ENCODE results near the gene TLCD2.
A peak's percentile ranks its signal among the peaks of the same experiment; 100 is the strongest.
"Not testable (repeated sequence)": the region's sequence is repeated elsewhere in the genome, so short reads cannot be mapped to it uniquely, and the experiment has no call there.

The TLCD2 gene

DNA sequence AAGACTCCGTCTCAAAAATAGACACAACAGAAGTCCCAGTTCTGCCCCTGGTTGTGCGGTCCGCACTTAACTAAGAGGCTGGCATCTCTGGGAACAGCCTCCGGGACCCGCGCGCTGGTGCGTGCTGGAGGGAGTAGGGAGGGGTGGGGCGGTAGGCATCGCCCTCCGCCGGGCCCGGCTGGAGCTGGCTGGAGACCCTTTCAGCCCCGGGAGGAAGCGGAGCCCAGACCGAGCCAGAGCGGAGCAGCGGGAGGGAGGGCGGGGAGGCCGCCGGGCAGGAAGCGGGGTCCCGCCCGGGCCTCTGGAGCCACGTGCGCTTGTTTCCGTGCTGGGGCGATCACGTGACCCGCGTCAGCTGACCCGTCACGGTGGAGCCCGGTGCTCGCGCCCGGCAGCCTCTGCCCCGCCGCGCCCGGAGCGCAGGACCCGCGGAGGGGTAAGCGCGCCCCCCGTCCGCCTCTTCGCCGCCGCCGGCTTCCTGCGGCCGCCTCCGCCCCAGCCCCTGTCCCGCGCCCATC is 14.2 kb upstream of the TLCD2 start, which contains the start of gene WDR81:
WDR81 (plus strand) TSS at position 354 of the 518 bp plus-strand sequence. CDS start 256 bp downstream, outside the sequence.
- Histone ChIP-seq H3K27ac (peak within 1 kb of the TSS; percentile 60), H3K9me3 (ENCODE audit: severe bottlenecking) (no peaks in the 10 kb centered on the region), H3K27me3 (ENCODE audit: insufficient read depth, low read depth, severe bottlenecking) (no peaks in the 10 kb centered on the region), H3K4me3 (ENCODE audit: low read depth, low read length) (peak within 1 kb of the TSS; percentile 67), H3K36me3 (peaks cover 14% of the 10 kb centered on the region)
- peak; percentile 85 for DNase-seq
- TF ChIP-seq, protein P1, sequence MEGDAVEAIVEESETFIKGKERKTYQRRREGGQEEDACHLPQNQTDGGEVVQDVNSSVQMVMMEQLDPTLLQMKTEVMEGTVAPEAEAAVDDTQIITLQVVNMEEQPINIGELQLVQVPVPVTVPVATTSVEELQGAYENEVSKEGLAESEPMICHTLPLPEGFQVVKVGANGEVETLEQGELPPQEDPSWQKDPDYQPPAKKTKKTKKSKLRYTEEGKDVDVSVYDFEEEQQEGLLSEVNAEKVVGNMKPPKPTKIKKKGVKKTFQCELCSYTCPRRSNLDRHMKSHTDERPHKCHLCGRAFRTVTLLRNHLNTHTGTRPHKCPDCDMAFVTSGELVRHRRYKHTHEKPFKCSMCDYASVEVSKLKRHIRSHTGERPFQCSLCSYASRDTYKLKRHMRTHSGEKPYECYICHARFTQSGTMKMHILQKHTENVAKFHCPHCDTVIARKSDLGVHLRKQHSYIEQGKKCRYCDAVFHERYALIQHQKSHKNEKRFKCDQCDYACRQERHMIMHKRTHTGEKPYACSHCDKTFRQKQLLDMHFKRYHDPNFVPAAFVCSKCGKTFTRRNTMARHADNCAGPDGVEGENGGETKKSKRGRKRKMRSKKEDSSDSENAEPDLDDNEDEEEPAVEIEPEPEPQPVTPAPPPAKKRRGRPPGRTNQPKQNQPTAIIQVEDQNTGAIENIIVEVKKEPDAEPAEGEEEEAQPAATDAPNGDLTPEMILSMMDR (IDR thresholded peaks at IDR 0.05; ENCODE audit: low read depth, low read length): no peak

DNA sequence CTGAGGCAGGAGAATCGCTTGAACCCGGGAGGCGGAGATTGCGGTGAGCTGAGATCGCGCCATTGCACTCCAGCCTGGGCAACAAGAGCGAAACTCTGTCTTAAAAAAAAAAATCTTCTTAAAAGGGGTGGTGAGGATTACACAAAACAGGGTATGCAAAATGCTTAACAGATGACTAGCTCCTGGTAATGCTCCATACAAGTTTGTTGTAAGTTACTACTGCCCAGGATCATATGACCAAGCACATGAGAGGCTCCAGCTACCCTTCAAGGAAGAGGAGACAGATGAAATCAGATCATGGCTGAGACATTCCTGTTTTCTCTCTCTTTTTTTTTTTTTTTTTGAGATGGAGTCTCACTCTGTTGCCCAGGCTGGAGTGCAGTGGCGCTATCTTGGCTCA is 11.8 kb upstream of the TLCD2 start:
- not testable (repeated sequence) for H3K27ac ChIP-seq

DNA sequence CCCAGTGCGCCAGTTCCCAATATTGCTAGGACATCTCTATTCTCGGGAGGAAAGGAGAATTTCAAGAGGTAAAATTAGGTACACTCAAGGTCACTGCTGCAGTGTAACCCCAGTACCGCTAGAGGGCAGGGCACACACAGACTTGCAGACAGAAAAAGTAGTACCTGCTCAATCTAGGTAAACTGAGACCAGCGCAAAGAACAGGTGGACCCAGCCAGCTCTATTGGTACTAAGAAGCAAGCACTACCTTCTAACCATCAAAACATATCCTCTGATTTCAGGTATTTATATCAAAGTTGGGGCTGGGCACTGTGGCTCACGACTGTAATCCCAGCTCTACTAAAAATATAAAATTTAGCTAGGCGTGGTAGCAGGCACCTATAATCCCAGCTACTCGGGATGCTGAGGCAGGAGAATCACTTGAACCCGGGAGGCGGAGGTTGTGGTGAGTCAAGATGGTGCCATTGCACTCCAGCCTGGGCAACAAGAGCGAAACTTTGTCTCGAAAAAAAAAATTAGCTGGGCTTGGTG is 10.7 kb upstream of the TLCD2 start:
- Histone ChIP-seq H3K36me3 (no peaks in the 10 kb centered on the region), H3K9me3 (ENCODE audit: severe bottlenecking) (no peaks in the 10 kb centered on the region), H3K27ac (no peak overlapping the region), H3K27me3 (ENCODE audit: insufficient read depth, low read depth, severe bottlenecking) (no peaks in the 10 kb centered on the region), H3K4me3 (ENCODE audit: low read depth, low read length) (peak overlapping the region; percentile 17; the same call in 1 of the 2 replicates)
- TF ChIP-seq, protein P1 (IDR thresholded peaks at IDR 0.05; ENCODE audit: low read depth, low read length): peak; percentile 96
- DNase-seq: peak; percentile 69

More for the DNA sequence above, 11.8 kb upstream of the TLCD2 start:
- H3K27me3 ChIP-seq (ENCODE audit: insufficient read depth, low read depth, severe bottlenecking); DNase-seq; H3K4me3 ChIP-seq (ENCODE audit: low read depth, low read length); H3K9me3 ChIP-seq (ENCODE audit: severe bottlenecking); H3K36me3 ChIP-seq: not testable (repeated sequence)

DNA sequence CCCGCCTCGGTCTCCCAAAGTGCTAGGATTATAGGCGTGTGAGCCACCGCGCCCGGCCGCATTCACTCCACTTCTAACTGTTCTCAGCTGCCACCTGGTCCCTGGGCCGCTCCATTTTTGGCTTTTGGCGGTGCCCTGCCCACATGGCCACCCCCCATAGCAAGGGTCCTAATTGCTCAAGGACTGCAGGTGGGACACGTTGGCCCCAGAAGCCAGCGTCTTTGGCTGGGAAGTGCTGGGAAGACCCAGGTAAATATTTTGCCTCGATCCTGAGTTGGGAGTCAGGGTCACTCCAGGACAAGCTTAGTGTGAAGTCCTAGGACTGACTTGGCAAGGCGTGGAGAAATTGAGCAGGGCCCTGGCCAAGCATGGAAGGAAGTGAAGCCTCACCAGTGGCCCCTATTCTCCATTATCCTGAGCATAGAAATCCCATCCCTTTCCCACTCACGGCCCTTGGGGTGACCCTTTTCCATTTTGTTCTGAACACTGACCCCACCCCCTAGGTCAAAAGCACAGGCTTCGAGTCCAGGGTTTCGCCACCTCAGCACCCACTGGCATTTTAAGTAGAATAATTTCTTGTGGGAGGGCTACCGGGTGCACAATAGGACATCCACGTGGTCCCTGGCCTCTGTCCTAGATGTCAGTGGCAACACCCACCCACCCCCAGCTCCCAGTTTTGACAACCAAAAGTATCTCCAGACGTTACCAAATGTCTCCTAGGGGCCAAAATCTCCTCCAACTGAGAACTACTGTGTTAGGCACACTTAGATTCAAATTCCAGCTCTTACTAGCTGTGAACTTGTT is 8.4 kb upstream of the TLCD2 start:
- no peaks in the 10 kb centered on the region for H3K9me3 ChIP-seq (ENCODE audit: severe bottlenecking)
- no peak overlapping the region for H3K27ac ChIP-seq
- no peaks in the 10 kb centered on the region for H3K36me3 ChIP-seq
- TF ChIP-seq, protein P1 (IDR thresholded peaks at IDR 0.05; ENCODE audit: low read depth, low read length): no peak
- DNase-seq: no peak
- H3K27me3 ChIP-seq (ENCODE audit: insufficient read depth, low read depth, severe bottlenecking): no peaks in the 10 kb centered on the region
- no peak overlapping the region for H3K4me3 ChIP-seq (ENCODE audit: low read depth, low read length)

DNA sequence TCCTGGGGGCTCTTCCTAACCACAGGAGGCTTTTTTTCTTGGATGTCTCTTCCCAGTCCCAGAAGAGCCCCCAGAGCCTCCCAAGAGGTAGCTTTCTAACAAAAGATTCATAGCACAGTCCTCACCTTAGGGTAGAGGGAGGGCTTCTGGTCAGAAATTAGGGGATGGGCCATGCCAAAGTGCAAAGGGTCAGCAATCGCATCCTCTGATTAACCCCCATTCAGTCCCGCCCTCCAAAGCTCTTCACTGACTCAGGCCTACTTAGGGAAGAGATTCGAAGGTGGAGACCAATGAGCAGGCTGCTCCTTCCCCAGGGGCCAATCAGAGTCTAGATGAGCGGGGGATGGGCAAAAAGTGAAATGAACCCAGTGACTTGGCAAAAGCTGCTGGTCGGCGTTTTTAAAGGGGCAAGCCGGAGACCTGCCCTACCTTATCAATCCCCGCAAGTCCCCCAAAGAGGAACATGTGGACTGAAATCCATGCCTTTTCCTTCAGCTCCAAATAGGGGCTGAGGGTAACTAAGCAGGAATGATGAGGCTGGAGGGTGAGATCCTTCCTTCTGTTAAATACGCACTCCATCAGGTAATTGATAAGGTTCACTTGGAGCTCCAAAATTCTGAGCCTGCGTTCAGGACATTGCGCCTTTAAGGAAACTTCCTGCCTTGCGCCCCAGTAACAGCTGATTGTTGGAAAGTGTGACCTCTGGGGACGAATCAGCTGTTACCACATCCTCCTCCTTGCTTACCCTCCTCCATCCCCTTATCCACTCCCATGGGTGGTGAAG is 6.9 kb upstream of the TLCD2 start:
- peak; percentile 95 for DNase-seq
- Histone ChIP-seq H3K36me3 (no peaks in the 10 kb centered on the region), H3K9me3 (ENCODE audit: severe bottlenecking) (no peaks in the 10 kb centered on the region), H3K27me3 (ENCODE audit: insufficient read depth, low read depth, severe bottlenecking) (no peaks in the 10 kb centered on the region), H3K4me3 (ENCODE audit: low read depth, low read length) (peak overlapping the region; percentile 81), H3K27ac (peak overlapping the region; percentile 91)
- TF ChIP-seq, protein P1 (IDR thresholded peaks at IDR 0.05; ENCODE audit: low read depth, low read length): no peak

All from WERI-Rb-1 (cell line).